Activated T-cell treated with anti-CD3 and anti-CD28 coated beads, Interleukin-2, amount 50 U/mL, for 1 hour (primary cell): Measurements from ENCODE around the gene FERMT3.

Source experiments
- DNase-seq: peaks from one replicate; pipeline ENCODE4 v3.0.0-alpha.2; 2020

Gene FERMT3

DNA sequence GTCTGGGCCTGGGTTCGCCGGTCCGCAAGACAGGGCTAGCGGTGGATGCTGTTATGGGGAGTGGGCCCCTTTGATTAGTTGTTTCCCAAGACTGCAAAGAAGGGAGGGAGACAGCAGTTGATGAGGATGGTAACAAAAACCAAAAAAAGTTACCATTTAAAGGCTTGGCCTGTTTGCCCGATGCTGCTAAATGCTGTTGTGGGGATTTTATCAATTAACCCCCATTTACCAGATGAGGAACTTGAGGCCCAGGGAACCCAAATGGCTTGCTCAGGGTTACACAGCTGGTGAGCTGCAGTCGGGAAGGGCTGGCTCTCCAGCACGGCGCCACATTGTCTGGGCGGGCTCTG, 16.1 kb downstream of the FERMT3 start:
- no peak for DNase-seq

DNA sequence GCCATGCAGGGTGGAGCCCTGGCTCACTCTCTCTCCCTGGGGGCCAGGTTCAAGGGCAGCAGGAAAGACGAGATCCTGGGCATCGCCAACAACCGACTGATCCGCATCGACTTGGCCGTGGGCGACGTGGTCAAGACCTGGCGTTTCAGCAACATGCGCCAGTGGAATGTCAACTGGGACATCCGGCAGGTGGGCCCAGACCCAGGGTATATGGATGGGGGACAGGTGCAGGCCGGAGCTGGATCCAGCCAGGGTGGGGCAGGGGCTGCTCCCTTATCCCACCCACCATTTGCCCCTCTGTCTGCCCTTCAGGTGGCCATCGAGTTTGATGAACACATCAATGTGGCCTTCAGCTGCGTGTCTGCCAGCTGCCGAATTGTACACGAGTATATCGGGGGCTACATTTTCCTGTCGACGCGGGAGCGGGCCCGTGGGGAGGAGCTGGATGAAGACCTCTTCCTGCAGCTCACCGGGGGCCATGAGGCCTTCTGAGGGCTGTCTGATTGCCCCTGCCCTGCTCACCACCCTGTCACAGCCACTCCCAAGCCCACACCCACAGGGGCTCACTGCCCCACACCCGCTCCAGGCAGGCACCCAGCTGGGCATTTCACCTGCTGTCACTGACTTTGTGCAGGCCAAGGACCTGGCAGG, 16.6 kb downstream of the FERMT3 start:
- DNase-seq, result no peak

DNA sequence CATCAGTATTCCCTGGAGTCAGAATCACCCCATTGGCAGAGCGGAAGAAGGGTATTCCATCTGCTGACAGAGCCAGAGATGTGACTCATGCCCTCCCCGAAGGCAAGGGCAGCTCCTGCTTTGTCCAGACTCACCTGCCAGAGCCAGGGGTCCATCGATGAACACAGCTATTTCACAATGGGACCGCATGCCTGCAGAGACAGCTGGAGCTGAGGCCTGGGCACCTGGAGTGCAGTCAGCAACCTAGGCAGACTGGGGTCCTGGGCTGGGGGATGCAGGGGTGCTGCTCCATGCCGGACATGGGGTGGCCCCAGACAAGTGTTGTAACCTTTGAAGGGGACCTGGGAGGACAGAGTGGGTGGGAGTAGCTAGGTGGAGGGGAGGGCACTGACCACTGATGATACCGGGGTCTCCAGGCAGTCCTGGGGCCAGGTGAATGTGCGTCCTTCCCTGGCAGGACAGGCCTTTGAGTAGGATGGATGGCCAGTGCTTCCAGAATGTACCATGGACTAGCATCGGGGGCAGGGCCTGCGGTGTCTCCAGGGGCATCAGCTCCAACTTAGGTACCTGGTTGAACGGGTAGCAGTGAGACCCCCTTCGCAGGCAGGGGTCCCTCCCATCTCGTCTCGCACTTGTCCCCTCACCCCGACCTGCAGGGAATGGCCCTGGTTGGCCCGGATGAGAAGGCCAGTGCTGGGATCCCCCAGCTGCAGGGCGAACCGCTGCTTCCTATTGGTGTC, 17.8 kb downstream of the FERMT3 start:
- no peak for DNase-seq

DNA sequence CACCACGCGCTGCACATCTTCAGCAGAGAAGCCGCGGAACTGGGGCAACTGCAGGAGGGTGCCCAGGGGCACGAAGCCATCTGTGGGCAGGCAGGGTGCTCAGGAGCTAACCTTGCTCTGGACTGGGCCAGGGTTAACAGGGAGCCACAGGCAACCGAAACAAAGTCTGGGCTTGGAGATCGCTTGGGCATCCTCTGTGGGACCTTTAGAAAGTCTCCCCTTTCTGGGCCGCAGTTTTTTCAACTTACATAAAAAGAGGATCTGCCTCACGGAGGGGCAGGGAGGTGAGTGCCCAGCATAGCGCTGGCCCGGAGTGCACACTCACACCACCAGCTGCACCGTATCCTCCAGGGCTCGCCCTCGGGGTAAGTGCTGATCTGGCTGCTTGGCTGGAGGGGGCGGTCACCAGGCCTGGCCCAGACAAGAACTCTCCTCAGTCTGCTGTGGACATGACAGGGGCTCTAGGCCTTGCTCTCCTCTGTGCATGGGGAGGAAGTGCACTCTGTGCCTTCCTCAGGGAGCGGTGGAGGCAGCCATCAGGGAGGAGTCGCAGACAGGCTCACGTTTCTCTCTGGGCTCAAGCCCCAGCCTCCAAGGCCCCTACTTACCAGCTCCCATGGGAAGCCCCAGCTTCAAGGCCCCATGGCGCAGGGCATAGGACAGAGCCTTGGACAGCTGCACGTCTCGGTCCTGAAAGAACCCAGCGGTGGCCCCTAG, 18.5 kb downstream of the FERMT3 start:
- DNase-seq, result no peak

DNA sequence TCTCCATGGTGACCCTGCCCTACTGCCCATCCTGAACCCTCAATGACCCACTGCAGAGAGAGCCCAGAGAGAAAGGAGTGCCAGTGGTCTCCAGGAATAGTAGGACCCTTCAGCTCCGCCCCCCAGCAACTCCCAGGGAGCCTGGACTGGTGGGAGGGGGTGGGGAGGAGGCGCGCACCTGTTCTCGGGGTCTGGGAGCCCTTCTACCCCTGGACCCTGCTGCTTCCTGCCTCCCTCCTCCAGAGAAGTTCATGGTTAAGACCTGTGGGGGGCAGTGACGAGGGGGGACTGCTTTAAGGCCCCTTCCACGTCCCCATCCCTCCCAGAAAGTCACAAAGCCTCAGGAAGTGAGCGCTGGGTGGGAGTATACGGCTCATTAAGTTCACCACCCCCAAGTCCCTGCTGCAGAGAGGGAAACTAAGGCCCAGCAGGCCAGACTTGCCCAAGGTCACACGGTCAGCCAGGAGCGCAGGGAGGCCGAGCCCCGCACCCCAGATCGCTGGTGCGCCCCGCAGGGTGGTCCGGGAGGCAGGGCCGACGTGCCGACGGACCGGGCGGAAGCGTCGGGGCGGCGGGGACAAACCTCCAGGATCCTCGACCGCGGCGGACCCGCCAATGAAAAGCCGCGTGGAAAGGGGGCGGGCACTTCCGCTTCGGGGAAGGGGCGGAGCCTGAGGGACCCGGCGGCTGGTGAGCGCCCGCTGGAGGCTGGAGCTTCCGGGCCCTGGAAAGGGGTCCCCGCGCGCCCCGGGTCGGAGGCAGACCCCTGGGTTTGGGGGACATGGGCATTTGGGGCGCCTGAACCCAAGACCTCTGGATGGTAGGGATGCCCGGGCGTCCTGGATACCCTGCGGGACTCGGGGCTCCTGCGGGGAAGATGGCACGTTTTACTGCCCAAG, 19.3 kb downstream of the FERMT3 start, which contains the start of the genes NUDT22 and TRPT1:
TSS of gene NUDT22 (plus strand) at position 667 of the 899 bp plus-strand sequence. CDS start 379 bp downstream, outside the sequence.
TSS of gene TRPT1 (minus strand) at position 579 of the 899 bp plus-strand sequence. CDS start at position 253, 326 bp downstream.
- peak; percentile 95 for DNase-seq

DNA sequence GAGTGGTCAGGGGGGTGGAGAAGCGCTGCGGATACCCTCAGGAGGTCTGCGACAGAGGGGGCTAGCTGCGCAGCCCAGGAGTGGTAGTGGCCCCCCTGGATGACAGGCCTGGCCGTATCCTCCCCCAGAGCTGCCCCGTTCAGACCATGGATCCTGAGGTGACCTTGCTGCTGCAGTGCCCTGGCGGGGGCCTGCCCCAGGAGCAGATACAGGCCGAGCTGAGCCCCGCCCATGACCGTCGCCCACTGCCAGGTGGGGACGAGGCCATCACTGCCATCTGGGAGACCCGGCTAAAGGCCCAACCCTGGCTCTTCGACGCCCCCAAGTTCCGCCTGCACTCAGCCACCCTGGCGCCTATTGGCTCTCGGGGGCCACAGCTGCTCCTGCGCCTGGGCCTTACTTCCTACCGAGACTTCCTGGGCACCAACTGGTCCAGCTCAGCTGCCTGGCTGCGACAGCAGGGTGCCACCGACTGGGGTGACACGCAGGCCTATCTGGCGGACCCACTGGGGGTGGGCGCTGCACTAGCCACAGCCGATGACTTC, 20.1 kb downstream of the FERMT3 start:
- DNase-seq, result peak; percentile 59

DNA sequence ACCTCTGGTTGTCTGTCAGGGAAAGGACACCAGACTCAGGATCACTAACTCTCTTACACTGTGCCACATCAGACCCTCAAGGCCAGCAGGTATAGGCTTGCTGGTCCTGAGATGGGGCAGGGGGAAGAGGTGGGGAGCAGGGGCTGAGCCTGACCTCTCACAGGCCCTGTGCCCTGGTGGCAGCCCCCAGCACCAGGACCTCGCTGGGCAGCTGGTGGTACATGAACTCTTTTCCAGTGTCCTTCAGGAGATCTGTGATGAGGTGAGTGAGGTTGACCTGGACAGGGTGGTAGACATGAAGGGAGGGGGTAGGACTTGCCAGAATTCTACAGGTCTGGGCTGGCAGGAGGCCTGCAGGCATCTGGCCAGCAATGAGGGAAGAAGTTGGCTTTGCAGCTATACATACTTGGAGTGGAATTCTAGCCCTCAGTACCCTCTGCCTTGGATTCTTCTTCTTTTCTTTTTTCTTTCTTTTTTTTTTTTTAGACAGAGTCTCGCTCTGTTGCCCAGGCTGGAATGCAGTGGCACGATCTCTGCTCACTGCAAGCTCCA, 21.0 kb downstream of the FERMT3 start:
- no peak for DNase-seq

DNA sequence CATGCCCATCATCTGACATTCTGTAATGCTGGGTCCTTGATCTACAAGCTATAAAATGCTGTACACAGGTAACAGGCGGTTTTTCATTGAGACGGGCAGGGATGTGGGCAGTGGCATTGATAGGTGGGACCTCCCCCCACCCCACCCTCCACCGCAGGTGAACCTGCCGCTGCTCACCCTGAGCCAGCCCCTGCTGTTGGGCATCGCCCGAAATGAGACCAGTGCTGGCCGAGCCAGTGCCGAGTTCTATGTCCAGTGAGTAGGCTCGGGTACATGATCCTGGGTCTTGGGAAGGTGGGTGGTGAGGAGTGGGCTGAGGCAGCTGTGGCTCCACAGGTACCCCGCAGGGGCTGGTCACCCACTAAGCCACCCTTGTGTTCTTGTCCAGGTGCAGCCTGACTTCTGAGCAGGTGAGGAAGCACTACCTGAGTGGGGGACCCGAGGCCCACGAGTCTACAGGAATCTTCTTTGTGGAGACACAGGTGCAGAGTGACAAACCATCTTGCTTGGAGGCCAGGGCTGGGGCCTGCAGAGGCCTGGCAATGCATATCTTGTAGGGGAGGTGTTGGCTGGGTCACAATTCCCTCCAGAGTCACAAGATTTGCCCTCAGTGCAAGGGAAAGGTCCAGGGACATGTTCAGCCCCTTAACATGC, 22.7 kb downstream of the FERMT3 start:
- DNase-seq, result no peak

DNA sequence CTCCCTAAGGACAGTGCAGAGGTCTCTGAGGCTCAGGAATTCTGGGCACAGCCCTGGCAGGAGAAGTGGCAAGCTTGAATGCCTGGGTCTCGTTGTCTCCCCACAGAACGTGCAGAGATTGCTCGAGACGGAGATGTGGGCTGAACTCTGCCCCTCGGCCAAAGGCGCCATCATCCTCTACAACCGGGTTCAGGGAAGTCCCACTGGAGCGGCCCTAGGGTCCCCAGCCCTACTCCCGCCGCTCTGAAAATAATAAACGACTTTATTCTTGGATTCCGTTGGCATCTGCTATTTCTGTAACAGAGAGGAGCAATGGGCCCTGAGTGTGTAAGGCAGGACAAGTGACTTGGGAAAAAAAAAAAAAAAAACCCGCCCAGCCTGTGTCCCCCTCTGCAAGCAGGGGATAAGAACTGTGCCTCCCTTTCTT, 23.2 kb downstream of the FERMT3 start:
- no peak for DNase-seq

DNA sequence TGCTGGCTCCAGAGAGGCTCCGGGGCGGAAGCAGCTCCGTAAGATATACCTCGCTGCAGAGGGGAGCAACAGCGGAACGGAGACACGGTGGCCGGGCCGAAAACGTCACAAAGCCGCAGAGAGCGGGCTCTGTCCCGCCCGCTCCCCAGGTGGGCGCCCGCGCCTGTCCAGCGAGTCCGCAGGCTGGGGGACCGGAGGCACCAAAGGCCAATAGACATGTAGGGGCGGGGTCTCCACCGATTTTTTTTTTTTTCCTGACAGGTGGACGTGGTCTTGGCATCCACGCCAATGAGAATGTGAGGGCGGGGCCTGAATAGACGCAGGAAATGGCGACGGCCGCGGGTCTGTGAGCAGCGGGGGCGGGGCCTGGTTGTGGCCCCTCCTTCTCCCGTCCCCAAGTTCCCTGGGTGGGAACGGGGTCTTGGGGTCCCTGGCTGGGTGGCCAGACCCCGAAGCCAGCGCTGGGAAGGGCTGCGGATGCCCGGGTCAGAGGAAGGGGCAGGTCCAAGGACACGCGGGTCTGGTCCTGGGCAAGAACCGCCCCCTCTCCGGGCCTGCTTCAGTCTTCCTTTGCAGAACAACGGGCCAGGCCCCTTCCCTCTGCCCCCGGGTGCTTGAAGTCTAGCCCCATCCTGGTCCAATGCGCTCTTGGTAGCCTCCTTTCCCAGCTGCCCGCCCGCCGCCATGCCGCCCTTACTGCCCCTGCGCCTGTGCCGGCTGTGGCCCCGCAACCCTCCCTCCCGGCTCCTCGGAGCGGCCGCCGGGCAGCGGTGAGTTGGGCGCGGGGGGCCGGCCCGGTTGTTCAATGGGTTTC, 23.9 kb downstream of the FERMT3 start, which contains the start of gene DNAJC4:
TSS of gene DNAJC4 (plus strand) at position 378 of the 814 bp plus-strand sequence. CDS start at position 685, 307 bp downstream.
- peak; percentile 86 for DNase-seq

DNA sequence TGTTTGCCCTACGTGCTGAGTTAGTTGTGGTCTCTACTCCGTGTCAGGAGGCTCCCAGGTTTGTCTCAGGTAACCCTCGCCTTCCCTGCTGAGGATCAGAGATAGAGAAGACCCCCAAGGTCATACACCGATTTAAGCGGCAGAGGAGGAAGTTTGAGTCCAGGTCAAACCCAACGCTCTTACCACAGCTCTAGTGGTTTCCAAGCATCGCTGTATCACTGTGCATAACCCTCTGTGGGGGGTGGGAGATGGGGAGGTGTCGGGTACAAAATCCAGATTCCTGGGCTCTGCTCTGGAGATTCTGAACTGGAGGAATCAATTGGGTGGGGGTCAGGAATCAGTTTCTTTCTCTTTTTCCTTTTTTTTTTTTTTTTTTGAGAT, 24.5 kb downstream of the FERMT3 start:
- DNase-seq, result no peak

DNA sequence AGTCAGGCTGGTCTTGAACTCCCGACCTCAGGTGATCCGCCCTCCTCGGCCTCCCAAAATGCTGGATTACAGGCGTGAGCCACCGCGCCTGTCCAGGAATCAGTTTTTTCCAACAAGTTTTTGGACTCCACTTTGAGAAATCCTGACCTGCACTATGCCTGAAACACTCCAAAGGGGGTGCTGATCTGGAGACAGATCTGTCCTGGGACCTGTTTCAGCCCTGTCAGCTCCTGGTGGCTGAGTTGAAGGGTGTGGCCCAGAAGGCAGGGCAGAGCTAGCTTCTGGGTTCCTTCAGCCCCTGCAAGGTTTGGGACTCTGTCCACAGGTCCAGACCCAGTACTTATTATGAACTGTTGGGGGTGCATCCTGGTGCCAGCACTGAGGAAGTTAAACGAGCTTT, 25.0 kb downstream of the FERMT3 start:
- no peak for DNase-seq

DNA sequence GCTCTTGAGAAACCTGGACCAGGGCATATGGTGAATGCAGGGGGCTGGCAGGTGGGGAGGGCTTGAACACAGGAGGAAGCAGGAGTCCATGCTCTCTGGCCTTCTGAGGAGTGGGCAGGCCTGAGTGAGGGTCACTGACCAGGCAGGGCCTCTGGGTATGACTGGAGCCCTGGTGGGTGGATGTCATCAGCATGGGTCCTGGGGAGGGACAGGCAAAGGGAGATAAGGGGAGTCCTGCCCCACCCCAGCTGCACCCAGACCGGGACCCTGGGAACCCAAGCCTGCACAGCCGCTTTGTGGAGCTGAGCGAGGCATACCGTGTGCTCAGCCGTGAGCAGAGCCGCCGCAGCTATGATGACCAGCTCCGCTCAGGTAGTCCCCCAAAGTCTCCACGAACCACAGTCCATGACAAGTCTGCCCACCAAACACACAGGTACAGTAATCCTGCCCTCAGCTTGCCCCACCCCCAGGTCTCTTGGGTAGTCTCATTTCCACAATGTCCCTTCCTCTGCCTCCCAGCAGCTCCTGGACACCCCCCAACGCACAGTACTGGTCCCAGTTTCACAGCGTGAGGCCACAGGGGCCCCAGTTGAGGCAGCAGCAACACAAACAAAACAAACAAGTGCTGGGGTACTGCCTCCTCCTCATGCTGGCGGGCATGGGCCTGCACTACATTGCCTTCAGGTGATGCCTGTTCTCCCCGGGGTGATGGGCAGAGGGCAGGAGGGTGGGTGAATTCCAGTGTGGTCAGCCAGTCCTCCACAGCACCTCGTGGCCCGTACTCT, 25.9 kb downstream of the FERMT3 start:
- no peak for DNase-seq

DNA sequence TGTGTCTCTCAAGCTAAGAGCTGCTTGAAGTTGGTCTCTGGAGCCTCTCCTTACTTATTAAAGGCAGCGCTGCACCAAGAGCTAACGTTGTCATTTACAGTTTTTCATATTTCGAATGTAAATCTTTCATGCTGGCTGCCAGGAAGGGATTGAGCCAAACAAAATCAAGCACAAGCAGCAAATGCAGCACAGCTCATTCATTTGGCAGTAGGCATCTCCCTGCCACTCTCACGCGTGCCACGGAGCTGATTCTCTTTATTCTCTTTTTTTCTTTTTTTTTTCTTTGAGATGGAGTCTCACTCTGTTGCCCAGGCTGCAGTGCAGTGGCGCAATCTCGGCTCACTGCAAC, 26.4 kb downstream of the FERMT3 start:
- DNase-seq, result no peak

DNA sequence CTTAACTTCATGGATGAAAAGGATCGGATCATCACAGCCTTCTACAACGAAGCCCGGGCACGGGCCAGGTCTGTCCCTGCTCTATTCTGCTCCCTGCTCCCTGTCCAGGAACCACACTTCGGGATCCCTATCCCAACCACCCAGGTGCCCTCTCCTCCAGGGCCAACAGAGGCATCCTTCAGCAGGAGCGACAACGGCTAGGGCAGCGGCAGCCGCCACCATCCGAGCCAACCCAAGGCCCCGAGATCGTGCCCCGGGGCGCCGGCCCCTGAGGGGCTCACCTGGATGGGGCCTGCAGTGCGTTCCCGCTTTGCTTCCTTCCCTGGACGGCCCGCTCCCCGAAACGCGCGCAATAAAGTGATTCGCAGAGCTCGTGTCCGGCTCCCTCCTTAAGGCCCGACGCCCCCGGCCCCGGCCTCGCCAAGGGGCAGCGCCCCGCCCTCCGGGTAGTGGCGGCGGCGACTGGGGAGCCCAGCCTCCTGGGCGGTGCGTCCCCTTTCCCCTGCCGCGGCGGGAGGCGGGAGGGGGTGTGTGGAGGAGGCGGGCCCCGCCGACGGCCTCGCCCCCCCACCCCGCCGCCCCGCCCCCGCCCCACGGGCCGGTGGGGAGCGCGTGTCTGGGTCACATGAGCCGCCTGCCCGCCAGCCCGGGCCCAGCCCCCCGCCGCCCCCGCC, 27.5 kb downstream of the FERMT3 start, which contains the start of gene VEGFB:
TSS of gene VEGFB (plus strand) at position 672 of the 674 bp plus-strand sequence. CDS start 250 bp downstream, outside the sequence.
- DNase-seq, result peak; percentile 80

DNA sequence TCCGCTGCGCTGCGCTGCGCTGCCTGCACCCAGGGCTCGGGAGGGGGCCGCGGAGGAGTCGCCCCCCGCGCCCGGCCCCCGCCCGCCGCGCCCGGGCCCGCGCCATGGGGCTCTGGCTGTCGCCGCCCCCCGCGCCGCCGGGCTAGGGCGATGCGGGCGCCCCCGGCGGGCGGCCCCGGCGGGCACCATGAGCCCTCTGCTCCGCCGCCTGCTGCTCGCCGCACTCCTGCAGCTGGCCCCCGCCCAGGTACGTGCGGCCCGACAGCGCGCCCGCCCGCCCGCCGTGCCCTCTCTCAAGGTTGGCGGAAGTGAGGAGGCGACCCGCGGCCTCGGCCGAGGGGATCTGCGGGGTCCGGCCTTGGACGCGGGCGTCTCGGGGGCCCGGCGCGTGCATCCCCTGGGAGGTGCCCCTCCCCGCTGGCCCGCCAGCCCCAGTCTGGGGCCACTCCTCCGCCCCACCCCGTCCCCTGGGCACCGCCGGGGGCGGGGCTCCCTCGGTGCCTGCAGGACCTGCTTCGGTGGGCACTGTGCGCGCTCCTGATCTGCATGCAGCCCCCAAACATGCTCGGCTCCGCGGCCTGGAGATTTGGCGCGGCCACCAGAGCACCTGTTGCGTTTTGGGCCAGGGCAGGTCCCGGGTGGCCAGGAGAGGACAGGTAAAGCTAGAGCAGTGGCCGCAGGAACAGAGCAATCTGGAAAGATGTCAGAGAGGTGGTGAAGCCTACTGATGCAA, 28.3 kb downstream of the FERMT3 start:
- DNase-seq, result peak; percentile 68

DNA sequence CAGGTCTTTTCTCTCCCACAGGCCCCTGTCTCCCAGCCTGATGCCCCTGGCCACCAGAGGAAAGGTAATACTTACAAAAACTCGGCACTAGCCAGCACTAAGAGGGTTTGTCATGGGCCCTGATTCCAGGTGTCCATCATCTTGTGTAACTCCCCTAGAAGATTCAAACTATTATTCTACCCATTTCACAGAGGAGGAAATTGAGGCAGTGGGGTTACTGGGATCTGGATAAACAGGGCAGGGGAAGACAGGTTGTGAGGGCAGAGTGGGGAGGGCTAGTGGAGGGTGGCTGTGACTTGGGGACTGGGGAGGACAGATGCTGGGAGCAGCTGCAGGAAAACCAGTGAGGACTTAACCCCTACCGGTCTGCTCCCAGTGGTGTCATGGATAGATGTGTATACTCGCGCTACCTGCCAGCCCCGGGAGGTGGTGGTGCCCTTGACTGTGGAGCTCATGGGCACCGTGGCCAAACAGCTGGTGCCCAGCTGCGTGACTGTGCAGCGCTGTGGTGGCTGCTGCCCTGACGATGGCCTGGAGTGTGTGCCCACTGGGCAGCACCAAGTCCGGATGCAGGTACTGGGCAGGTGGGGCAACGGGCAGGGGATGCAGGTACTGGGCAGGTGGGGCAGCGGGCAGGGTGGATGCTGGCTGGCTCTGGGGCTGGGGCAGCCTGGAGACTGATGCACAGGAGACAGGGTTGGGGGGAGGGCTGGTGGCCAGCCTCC, 29.1 kb downstream of the FERMT3 start:
- DNase-seq, result no peak
